ENCODE results near the gene NR1H2. TPM values are rescaled to one million over a fixed set of nuclear protein-coding genes. Genes with fewer than 3 reads are reported as not detected.

NR1H2 gene
- total RNA-seq, 2 donors from 2014 or later: 113 to 138 TPM

GRCh38 chr19:50419580-50420035, 43.4 kb downstream of the NR1H2 start:
- H3K4me3 ChIP-seq: no peak overlapping the region
- H3K27me3 ChIP-seq (replicated peaks; ENCODE audit: insufficient read depth): no peaks in the 10 kb centered on the region
- DNase-seq (ENCODE audit: low spot score) (no peak), ATAC-seq (ENCODE audit: insufficient number of reproducible peaks, low FRiP score, low read depth) (no peak)
- peaks cover 4 to 8% of the 10 kb centered on the region in 2 donors for H3K4me1 ChIP-seq (ENCODE audit: control insufficient read depth in 1 of 2, low read depth in 2 of 2)
- no peaks in the 10 kb centered on the region for H3K36me3 ChIP-seq
- no peaks in the 10 kb centered on the region for H3K9me3 ChIP-seq
- no peak overlapping the region for H3K27ac ChIP-seq
- TF ChIP-seq CTCF (IDR thresholded peaks at IDR 0.05): no peak

GRCh38 chr19:50420127-50420526, 43.9 kb downstream of the NR1H2 start:
- no peak for TF ChIP-seq CTCF (IDR thresholded peaks at IDR 0.05)
- H3K9me3 ChIP-seq: no peaks in the 10 kb centered on the region

GRCh38 chr19:50420808-50421207, 44.6 kb downstream of the NR1H2 start:
- peaks cover 4 to 8% of the 10 kb centered on the region in 2 donors for H3K4me1 ChIP-seq (ENCODE audit: control insufficient read depth in 1 of 2, low read depth in 2 of 2)
- no peaks in the 10 kb centered on the region for H3K36me3 ChIP-seq
- no peaks in the 10 kb centered on the region for H3K27me3 ChIP-seq (replicated peaks; ENCODE audit: insufficient read depth)
- no peak overlapping the region for H3K27ac ChIP-seq
- no peak for ATAC-seq (ENCODE audit: insufficient number of reproducible peaks, low FRiP score, low read depth)
- H3K9me3 ChIP-seq: no peaks in the 10 kb centered on the region
- DNase-seq (ENCODE audit: low spot score): no peak
- no peak for TF ChIP-seq CTCF (IDR thresholded peaks at IDR 0.05)
- no peak overlapping the region for H3K4me3 ChIP-seq

More at GRCh38 chr19:50420127-50420526, 43.9 kb downstream of the NR1H2 start:
- DNase-seq (ENCODE audit: low spot score) (no peak), ATAC-seq (ENCODE audit: insufficient number of reproducible peaks, low FRiP score, low read depth) (no peak)
- H3K4me3 ChIP-seq: no peak overlapping the region
- H3K36me3 ChIP-seq: no peaks in the 10 kb centered on the region
- peaks cover 4 to 8% of the 10 kb centered on the region in 2 donors for H3K4me1 ChIP-seq (ENCODE audit: control insufficient read depth in 1 of 2, low read depth in 2 of 2)
- H3K27ac ChIP-seq: no peak overlapping the region
- no peaks in the 10 kb centered on the region for H3K27me3 ChIP-seq (replicated peaks; ENCODE audit: insufficient read depth)

- no peak overlapping the region for H3K4me3 ChIP-seq
- no peaks in the 10 kb centered on the region for H3K27me3 ChIP-seq (replicated peaks; ENCODE audit: insufficient read depth)
- H3K36me3 ChIP-seq: no peaks in the 10 kb centered on the region
- TF ChIP-seq CTCF (IDR thresholded peaks at IDR 0.05): no peak
- no peak overlapping the region for H3K27ac ChIP-seq
- ATAC-seq (ENCODE audit: insufficient number of reproducible peaks, low FRiP score, low read depth): no peak
- H3K4me1 ChIP-seq (ENCODE audit: control insufficient read depth in 1 of 2, low read depth in 2 of 2): peaks cover 4 to 8% of the 10 kb centered on the region in 2 donors
- no peaks in the 10 kb centered on the region for H3K9me3 ChIP-seq
- DNase-seq (ENCODE audit: low spot score): no peak
Observed at GRCh38 chr19:50422397-50423278, 46.4 kb downstream of the NR1H2 start.

- no peak for TF ChIP-seq CTCF (IDR thresholded peaks at IDR 0.05)
Observed at GRCh38 chr19:50423279-50424113, 47.2 kb downstream of the NR1H2 start.

More at GRCh38 chr19:50423279-50424113, 47.2 kb downstream of the NR1H2 start:
- Histone ChIP-seq H3K27ac (no peak overlapping the region), H3K4me1 (ENCODE audit: control insufficient read depth in 1 of 2, low read depth in 2 of 2) (peaks cover 4 to 7% of the 10 kb centered on the region in 2 donors), H3K4me3 (no peak overlapping the region), H3K27me3 (replicated peaks; ENCODE audit: insufficient read depth) (no peaks in the 10 kb centered on the region), H3K36me3 (no peaks in the 10 kb centered on the region), H3K9me3 (no peaks in the 10 kb centered on the region)
- DNase-seq (ENCODE audit: low spot score): no peak
- no peak for ATAC-seq (ENCODE audit: insufficient number of reproducible peaks, low FRiP score, low read depth)
